Embryonic facial prominence (tissue), 1 donor: ENCODE data around the gene CFAP74.

ENCODE experiments used
- DNase-seq: peaks from one replicate; pipeline ENCODE4 v3.0.0-alpha.2; 2016; ENCODE audit errors: extremely low spot score

Gene CFAP74

GRCh38 chr1:2039251-2039650 is 35.7 kb upstream of the CFAP74 start:
- no peak for DNase-seq

- DNase-seq: no peak
Measured at GRCh38 chr1:2038229-2038628, 34.6 kb upstream of the CFAP74 start.

GRCh38 chr1:2037314-2037979 is 33.9 kb upstream of the CFAP74 start:
- DNase-seq: no peak

GRCh38 chr1:2036287-2036686 is 32.7 kb upstream of the CFAP74 start:
- DNase-seq: no peak

- DNase-seq: no peak
Measured at GRCh38 chr1:2033165-2033564, 29.6 kb upstream of the CFAP74 start.

GRCh38 chr1:2032737-2033136 is 29.2 kb upstream of the CFAP74 start:
- DNase-seq: no peak

- no peak for DNase-seq
Measured at GRCh38 chr1:2031546-2032540, 28.3 kb upstream of the CFAP74 start.

- DNase-seq: no peak
Measured at GRCh38 chr1:2030076-2030871, 26.7 kb upstream of the CFAP74 start.

GRCh38 chr1:2029561-2029960 is 26.0 kb upstream of the CFAP74 start:
- DNase-seq: no peak

GRCh38 chr1:2028870-2029560 is 25.4 kb upstream of the CFAP74 start:
- DNase-seq: no peak

GRCh38 chr1:2027961-2028583 is 24.5 kb upstream of the CFAP74 start:
- no peak for DNase-seq

GRCh38 chr1:2025491-2025981 is 21.9 kb upstream of the CFAP74 start:
- DNase-seq: no peak

- DNase-seq: no peak
Measured at GRCh38 chr1:2024887-2025286, 21.3 kb upstream of the CFAP74 start.

- DNase-seq: no peak
Measured at GRCh38 chr1:2024451-2024850, 20.9 kb upstream of the CFAP74 start.

GRCh38 chr1:2023187-2023586 is 19.6 kb upstream of the CFAP74 start:
- no peak for DNase-seq

- no peak for DNase-seq
Measured at GRCh38 chr1:2022063-2022770, 18.6 kb upstream of the CFAP74 start.

- DNase-seq: no peak
Measured at GRCh38 chr1:2021550-2021949, 18.0 kb upstream of the CFAP74 start.

GRCh38 chr1:2020310-2020655 is 16.7 kb upstream of the CFAP74 start:
- DNase-seq: no peak

- no peak for DNase-seq
Measured at GRCh38 chr1:2019571-2020309, 16.2 kb upstream of the CFAP74 start.

- no peak for DNase-seq
Measured at GRCh38 chr1:2019172-2019543, 15.6 kb upstream of the CFAP74 start, which contains the start of gene GABRD. GABRD (plus strand) TSS chr1:2019345; CDS start chr1:2019424, 79 bp downstream.
